ENCODE results near the gene MANBA. TPM values are rescaled to one million over a fixed set of nuclear protein-coding genes. Genes with fewer than 3 reads are reported as not detected.
"Not testable (repeated sequence)": the region's sequence is repeated elsewhere in the genome, so short reads cannot be mapped to it uniquely, and the experiment has no call there.

MANBA gene
- total RNA-seq, 4 donors from 2014 or later, result 27.1 to 37.8 (median 35.1) TPM

GRCh38 chr4:102733084-102733483 lies 27.7 kb downstream of the MANBA start:
- TF ChIP-seq CTCF (IDR thresholded peaks at IDR 0.05), result no peak
- ATAC-seq (ENCODE audit: low FRiP score), result no peak
- DNase-seq (ENCODE audit: low spot score), result no peak

- no peak for ATAC-seq (ENCODE audit: low FRiP score)
- no peak for TF ChIP-seq CTCF (IDR thresholded peaks at IDR 0.05)
- DNase-seq (ENCODE audit: low spot score), result no peak
Measured at GRCh38 chr4:102732678-102733077, 28.1 kb downstream of the MANBA start.

- ATAC-seq (ENCODE audit: low FRiP score), result no peak
- TF ChIP-seq CTCF (IDR thresholded peaks at IDR 0.05), result no peak
- no peak for DNase-seq (ENCODE audit: low spot score)
Measured at GRCh38 chr4:102730968-102731533, 29.7 kb downstream of the MANBA start.

GRCh38 chr4:102729486-102729885 lies 31.3 kb downstream of the MANBA start:
- not testable (repeated sequence) for DNase-seq (ENCODE audit: low spot score); ATAC-seq (ENCODE audit: low FRiP score)

GRCh38 chr4:102726919-102727318 lies 33.8 kb downstream of the MANBA start:
- not testable (repeated sequence) for ATAC-seq (ENCODE audit: low FRiP score); DNase-seq (ENCODE audit: low spot score)

GRCh38 chr4:102726068-102726467 lies 34.7 kb downstream of the MANBA start:
- DNase-seq (ENCODE audit: low spot score) (no peak), ATAC-seq (ENCODE audit: low FRiP score) (no peak)
- TF ChIP-seq CTCF (IDR thresholded peaks at IDR 0.05), result no peak

- TF ChIP-seq CTCF (IDR thresholded peaks at IDR 0.05), result no peak
- ATAC-seq (ENCODE audit: low FRiP score) (no peak), DNase-seq (ENCODE audit: low spot score) (no peak)
Measured at GRCh38 chr4:102725229-102725628, 35.5 kb downstream of the MANBA start.

- ATAC-seq (ENCODE audit: low FRiP score), result no peak
- DNase-seq (ENCODE audit: low spot score), result no peak
- no peak for TF ChIP-seq CTCF (IDR thresholded peaks at IDR 0.05)
Measured at GRCh38 chr4:102723511-102723910, 37.3 kb downstream of the MANBA start.

Data from omental fat pad (tissue), 4 donors.